ENCODE results near the gene CD200R1L. TPM values are rescaled to one million over a fixed set of nuclear protein-coding genes. Genes with fewer than 3 reads are reported as not detected.

CD200R1L gene
- total and polyA plus RNA-seq, 3 donors from 2014 or later: 0.71 to 7.9 TPM; not detected in 1

GRCh38 chr3:112884678-112885290 lies 38.1 kb upstream of the CD200R1L start:
- H3K9me3 ChIP-seq: no peaks in the 10 kb centered on the region

GRCh38 chr3:112881891-112882290 lies 35.2 kb upstream of the CD200R1L start:
- Histone ChIP-seq H3K4me1 (no peaks in the 10 kb centered on the region), H3K36me3 (ENCODE audit: low read depth, missing control alignments) (no peaks in the 10 kb centered on the region), H3K27ac (no peak overlapping the region), H3K9me3 (no peaks in the 10 kb centered on the region), H3K4me3 (no peak overlapping the region), H3K27me3 (no peaks in the 10 kb centered on the region)
- intact Hi-C loops (cut with DNase I; ENCODE audit: low total_unique reads): no loop called here
- no peak for DNase-seq
- no peak for TF ChIP-seq POLR2A (IDR thresholded peaks at IDR 0.05)
- TF ChIP-seq CTCF (IDR thresholded peaks at IDR 0.05): no peak
- WGBS, 2 donors: 86 to 97% methylated on average over 4 of the region's 4 CpGs

More at GRCh38 chr3:112884678-112885290, 38.1 kb upstream of the CD200R1L start:
- DNase-seq: no peak
- H3K4me3 ChIP-seq: no peak overlapping the region
- no peaks in the 10 kb centered on the region for H3K36me3 ChIP-seq (ENCODE audit: low read depth, missing control alignments)
- no peak overlapping the region for H3K27ac ChIP-seq
- H3K27me3 ChIP-seq: no peaks in the 10 kb centered on the region
- H3K4me1 ChIP-seq: no peaks in the 10 kb centered on the region
- intact Hi-C loops (cut with DNase I; ENCODE audit: low total_unique reads): no loop called here
- 96 to 100% methylated on average over 4 of the region's 4 CpGs for WGBS, 2 donors
- TF ChIP-seq POLR2A (IDR thresholded peaks at IDR 0.05) (no peak), CTCF (IDR thresholded peaks at IDR 0.05) (no peak)

GRCh38 chr3:112875561-112875960 lies 28.9 kb upstream of the CD200R1L start:
- Histone ChIP-seq H3K9me3 (no peaks in the 10 kb centered on the region), H3K36me3 (ENCODE audit: low read depth, missing control alignments) (no peaks in the 10 kb centered on the region), H3K4me1 (no peaks in the 10 kb centered on the region), H3K27ac (no peak overlapping the region), H3K4me3 (no peak overlapping the region), H3K27me3 (no peaks in the 10 kb centered on the region)
- DNase-seq: no peak
- TF ChIP-seq POLR2A (IDR thresholded peaks at IDR 0.05) (no peak), CTCF (IDR thresholded peaks at IDR 0.05) (no peak)
- intact Hi-C loops (cut with DNase I; ENCODE audit: low total_unique reads): no loop called here
- WGBS, 2 donors: 90% methylated on average over 2 of the region's 2 CpGs

GRCh38 chr3:112874725-112875124 lies 28.1 kb upstream of the CD200R1L start:
- no peak for DNase-seq
- intact Hi-C loops (cut with DNase I; ENCODE audit: low total_unique reads): no loop called here
- Histone ChIP-seq H3K4me3 (no peak overlapping the region), H3K27me3 (no peaks in the 10 kb centered on the region), H3K4me1 (no peaks in the 10 kb centered on the region), H3K9me3 (no peaks in the 10 kb centered on the region), H3K27ac (no peak overlapping the region), H3K36me3 (ENCODE audit: low read depth, missing control alignments) (no peaks in the 10 kb centered on the region)
- TF ChIP-seq CTCF (IDR thresholded peaks at IDR 0.05) (no peak), POLR2A (IDR thresholded peaks at IDR 0.05) (no peak)

GRCh38 chr3:112873632-112874031 lies 27.0 kb upstream of the CD200R1L start:
- intact Hi-C loops (cut with DNase I; ENCODE audit: low total_unique reads): no loop called here
- H3K9me3 ChIP-seq: no peaks in the 10 kb centered on the region
- no peak overlapping the region for H3K4me3 ChIP-seq
- H3K4me1 ChIP-seq: no peaks in the 10 kb centered on the region
- 71 to 80% methylated on average over 2 of the region's 2 CpGs for WGBS, 2 donors
- no peaks in the 10 kb centered on the region for H3K36me3 ChIP-seq (ENCODE audit: low read depth, missing control alignments)
- no peaks in the 10 kb centered on the region for H3K27me3 ChIP-seq
- no peak for TF ChIP-seq CTCF (IDR thresholded peaks at IDR 0.05)
- no peak overlapping the region for H3K27ac ChIP-seq
- DNase-seq: no peak
